ENCODE results near the gene GLI3.

The GLI3 gene

DNA sequence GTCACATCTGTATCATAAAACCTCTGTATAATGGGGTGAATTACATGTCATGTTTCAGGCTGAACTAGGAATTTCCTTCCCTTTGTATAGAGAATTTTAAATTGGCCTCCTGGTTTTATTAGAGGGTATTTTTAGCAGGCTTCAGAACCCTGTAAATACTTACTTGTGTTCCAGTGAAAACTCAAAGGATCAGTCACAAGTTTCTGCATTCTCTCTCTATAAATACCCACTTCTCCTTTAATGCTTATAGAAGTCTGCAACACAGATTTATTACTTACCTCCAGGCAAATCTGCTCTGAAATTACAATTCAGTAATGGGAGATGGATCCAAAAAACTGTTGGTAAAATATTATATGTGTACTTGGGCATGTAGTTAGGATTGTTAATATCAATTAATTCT lies 161.6 kb downstream of the GLI3 start:
- Histone ChIP-seq H3K4me1 (ENCODE audit: insufficient read depth, low read length) (no peaks in the 10 kb centered on the region), H3K9ac (ENCODE audit: low read depth, low read length) (no peak overlapping the region), H2AFZ (ENCODE audit: low read depth, low read length) (no peak overlapping the region), H4K20me1 (ENCODE audit: insufficient read depth, low read length) (no peaks in the 10 kb centered on the region), H3K4me3 (ENCODE audit: low read depth in 1 of 2, low read length in 2 of 2) (no peak overlapping the region), H3K79me2 (ENCODE audit: insufficient read depth, low read length) (no peaks in the 10 kb centered on the region), H3K36me3 (ENCODE audit: insufficient read depth, low read length) (peaks cover 11% of the 10 kb centered on the region; the same call in 1 of the 2 replicates), H3K9me3 (ENCODE audit: insufficient read depth, low read length, severe bottlenecking) (no peaks in the 10 kb centered on the region), H3K27ac (ENCODE audit: low read length) (no peak overlapping the region), H3K4me2 (ENCODE audit: insufficient read depth, low read length) (no peak overlapping the region), H3K27me3 (ENCODE audit: insufficient read depth, low read length, poor library complexity) (no peaks in the 10 kb centered on the region)
- DNase-seq, result no peak
- TF ChIP-seq, protein P1, sequence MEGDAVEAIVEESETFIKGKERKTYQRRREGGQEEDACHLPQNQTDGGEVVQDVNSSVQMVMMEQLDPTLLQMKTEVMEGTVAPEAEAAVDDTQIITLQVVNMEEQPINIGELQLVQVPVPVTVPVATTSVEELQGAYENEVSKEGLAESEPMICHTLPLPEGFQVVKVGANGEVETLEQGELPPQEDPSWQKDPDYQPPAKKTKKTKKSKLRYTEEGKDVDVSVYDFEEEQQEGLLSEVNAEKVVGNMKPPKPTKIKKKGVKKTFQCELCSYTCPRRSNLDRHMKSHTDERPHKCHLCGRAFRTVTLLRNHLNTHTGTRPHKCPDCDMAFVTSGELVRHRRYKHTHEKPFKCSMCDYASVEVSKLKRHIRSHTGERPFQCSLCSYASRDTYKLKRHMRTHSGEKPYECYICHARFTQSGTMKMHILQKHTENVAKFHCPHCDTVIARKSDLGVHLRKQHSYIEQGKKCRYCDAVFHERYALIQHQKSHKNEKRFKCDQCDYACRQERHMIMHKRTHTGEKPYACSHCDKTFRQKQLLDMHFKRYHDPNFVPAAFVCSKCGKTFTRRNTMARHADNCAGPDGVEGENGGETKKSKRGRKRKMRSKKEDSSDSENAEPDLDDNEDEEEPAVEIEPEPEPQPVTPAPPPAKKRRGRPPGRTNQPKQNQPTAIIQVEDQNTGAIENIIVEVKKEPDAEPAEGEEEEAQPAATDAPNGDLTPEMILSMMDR (IDR thresholded peaks at IDR 0.05; ENCODE audit: borderline replicate concordance, extremely low read depth, low read length, poor library complexity, severe bottlenecking), result no peak
- no peak for TF ChIP-seq EZH2 (IDR thresholded peaks at IDR 0.05; ENCODE audit: borderline replicate concordance, low read depth, low read length, severe bottlenecking)
- no peak for ATAC-seq (ENCODE audit: insufficient read depth, low read depth)

DNA sequence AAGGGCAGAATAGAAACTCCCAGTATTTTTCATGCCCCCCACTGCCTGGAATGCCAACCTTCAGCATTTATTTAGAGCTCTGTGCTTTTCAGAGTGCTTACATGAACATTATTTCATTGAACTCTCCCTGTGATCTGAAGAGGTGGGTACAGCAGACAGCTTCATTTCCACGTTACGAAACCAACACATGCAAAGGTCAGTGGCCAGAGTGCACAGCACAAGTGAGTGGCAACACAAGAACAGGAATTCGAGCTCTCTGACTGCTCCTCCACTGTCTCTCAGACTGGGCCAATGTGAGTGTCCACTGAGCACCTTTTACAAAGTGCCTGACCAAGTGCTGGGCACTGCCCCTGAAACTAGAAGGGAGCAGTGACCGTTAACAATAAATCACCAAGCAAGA lies 162.9 kb downstream of the GLI3 start:
- TF ChIP-seq, protein P1 (IDR thresholded peaks at IDR 0.05; ENCODE audit: borderline replicate concordance, extremely low read depth, low read length, poor library complexity, severe bottlenecking), result no peak
- TF ChIP-seq EZH2 (IDR thresholded peaks at IDR 0.05; ENCODE audit: borderline replicate concordance, low read depth, low read length, severe bottlenecking), result no peak
- no peaks in the 10 kb centered on the region for H3K4me1 ChIP-seq (ENCODE audit: insufficient read depth, low read length)
- peaks cover 11% of the 10 kb centered on the region; the same call in 1 of the 2 replicates for H3K36me3 ChIP-seq (ENCODE audit: insufficient read depth, low read length)
- H3K27ac ChIP-seq (ENCODE audit: low read length), result no peak overlapping the region
- no peaks in the 10 kb centered on the region for H3K79me2 ChIP-seq (ENCODE audit: insufficient read depth, low read length)
- H3K27me3 ChIP-seq (ENCODE audit: insufficient read depth, low read length, poor library complexity), result no peaks in the 10 kb centered on the region
- H3K9ac ChIP-seq (ENCODE audit: low read depth, low read length), result no peak overlapping the region
- DNase-seq (no peak), ATAC-seq (ENCODE audit: insufficient read depth, low read depth) (no peak)
- H3K4me3 ChIP-seq (ENCODE audit: low read depth in 1 of 2, low read length in 2 of 2), result no peak overlapping the region
- H2AFZ ChIP-seq (ENCODE audit: low read depth, low read length), result no peak overlapping the region
- no peaks in the 10 kb centered on the region for H4K20me1 ChIP-seq (ENCODE audit: insufficient read depth, low read length)
- no peaks in the 10 kb centered on the region for H3K9me3 ChIP-seq (ENCODE audit: insufficient read depth, low read length, severe bottlenecking)
- no peak overlapping the region for H3K4me2 ChIP-seq (ENCODE audit: insufficient read depth, low read length)

DNA sequence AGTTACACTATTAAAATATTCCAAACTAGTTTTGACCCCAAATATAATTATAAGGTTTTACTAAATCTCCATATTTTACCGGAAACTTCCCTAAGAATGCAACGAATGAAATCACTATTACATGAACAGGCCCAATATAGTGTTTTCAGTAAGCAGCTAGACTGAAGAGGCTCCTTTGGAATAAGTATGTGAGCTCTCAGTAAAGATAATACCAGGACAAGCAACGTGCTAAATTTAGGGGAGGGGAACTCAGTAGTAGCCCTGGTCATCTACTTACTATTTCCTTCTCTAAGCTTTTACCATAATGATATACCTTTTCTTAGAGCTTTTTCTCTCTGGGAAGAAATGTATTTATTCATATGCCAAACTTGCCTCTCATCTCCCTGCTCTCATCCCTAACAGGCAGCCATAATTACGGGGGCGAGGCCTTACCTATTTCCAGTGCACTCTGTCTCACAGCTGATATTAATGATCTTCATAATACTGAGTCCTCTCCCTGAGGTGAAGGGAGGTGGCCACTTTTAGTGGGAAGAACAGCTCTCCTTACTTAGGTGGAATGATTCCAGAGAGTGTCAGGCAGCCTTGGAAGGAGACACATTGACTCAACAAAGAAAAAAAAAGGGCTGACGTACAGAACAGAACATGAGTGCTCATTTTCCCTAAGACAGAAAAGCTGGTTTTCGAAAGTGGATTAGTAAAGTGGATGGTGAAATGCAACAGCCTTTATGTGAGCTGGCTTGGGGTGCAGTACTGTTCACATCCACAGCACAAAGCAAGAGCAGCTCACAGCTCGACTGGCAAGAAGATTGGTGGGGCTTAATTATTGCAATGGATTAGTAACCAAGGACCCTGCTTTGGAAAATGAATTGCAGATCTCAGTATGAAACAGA lies 165.4 kb downstream of the GLI3 start:
- peaks cover 11% of the 10 kb centered on the region; the same call in 1 of the 2 replicates for H3K36me3 ChIP-seq (ENCODE audit: insufficient read depth, low read length)
- peak; percentile 57; the same call in 2 of the 3 replicates for ATAC-seq (ENCODE audit: insufficient read depth, low read depth)
- no peak for DNase-seq
- no peak overlapping the region for H2AFZ ChIP-seq (ENCODE audit: low read depth, low read length)
- no peak overlapping the region for H3K27ac ChIP-seq (ENCODE audit: low read length)
- no peak overlapping the region for H3K9ac ChIP-seq (ENCODE audit: low read depth, low read length)
- H3K4me2 ChIP-seq (ENCODE audit: insufficient read depth, low read length), result no peak overlapping the region
- no peaks in the 10 kb centered on the region for H3K79me2 ChIP-seq (ENCODE audit: insufficient read depth, low read length)
- no peak overlapping the region for H3K4me3 ChIP-seq (ENCODE audit: low read depth in 1 of 2, low read length in 2 of 2)
- H3K9me3 ChIP-seq (ENCODE audit: insufficient read depth, low read length, severe bottlenecking), result no peaks in the 10 kb centered on the region
- TF ChIP-seq, protein P1 (IDR thresholded peaks at IDR 0.05; ENCODE audit: borderline replicate concordance, extremely low read depth, low read length, poor library complexity, severe bottlenecking), result no peak
- no peak for TF ChIP-seq EZH2 (IDR thresholded peaks at IDR 0.05; ENCODE audit: borderline replicate concordance, low read depth, low read length, severe bottlenecking)
- H3K27me3 ChIP-seq (ENCODE audit: insufficient read depth, low read length, poor library complexity), result no peaks in the 10 kb centered on the region
- no peaks in the 10 kb centered on the region for H3K4me1 ChIP-seq (ENCODE audit: insufficient read depth, low read length)
- no peaks in the 10 kb centered on the region for H4K20me1 ChIP-seq (ENCODE audit: insufficient read depth, low read length)

Measured in DND-41 (cell line).